Measurements from ENCODE around the gene RHOT2. TPM values are rescaled to one million over a fixed set of nuclear protein-coding genes. Genes with fewer than 3 reads are reported as not detected.

Gene RHOT2
- total and polyA plus RNA-seq, 2 experiments from 2014 or later = 129 to 163 TPM

DNA sequence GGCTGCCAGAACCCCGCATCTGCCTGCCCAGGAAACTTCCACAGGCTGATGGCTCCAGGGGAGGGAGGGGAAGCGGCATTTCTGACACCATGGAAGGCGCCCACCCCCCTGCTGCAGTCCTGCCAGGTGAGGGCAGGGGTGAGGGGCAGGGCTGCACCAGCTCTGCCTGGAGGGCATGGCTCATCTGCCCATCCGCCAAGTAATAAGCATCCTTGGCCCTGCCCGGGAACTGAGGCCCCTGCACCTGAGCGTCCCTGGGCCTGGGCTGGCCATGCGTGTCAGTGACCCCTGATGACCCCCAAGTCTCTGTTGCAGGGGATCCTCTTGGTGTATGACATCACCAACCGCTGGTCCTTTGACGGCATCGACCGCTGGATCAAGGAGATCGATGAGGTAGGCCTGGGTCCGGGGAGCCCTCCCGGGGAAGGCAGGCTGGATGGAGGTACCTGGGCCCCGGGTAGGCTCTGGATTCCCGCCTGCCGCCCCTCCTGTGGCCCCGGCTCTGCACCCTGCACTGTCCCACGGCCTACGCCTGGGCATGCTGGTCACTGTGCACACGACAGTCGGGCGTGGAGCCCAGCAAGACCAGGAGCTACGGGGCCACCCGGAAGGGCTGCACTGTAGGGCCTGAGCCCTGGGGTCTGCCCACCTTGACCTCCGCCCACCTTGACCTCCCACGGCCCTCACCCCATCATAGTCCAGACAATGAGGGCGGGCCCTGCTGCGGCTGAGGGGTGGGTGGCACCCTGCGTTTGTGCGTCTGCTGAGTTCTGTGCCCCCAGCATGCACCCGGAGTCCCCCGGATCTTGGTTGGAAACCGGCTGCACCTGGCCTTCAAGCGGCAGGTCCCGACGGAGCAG is 42.6 kb upstream of the RHOT2 start:
- H3K79me2 ChIP-seq (replicated peaks; ENCODE audit: insufficient read depth) = no peaks in the 10 kb centered on the region; the same call in 1 of the 2 replicates
- H3F3A ChIP-seq (replicated peaks; ENCODE audit: low read depth) = peaks cover 21% of the 10 kb centered on the region
- TF ChIP-seq ZNF331 (CRISPR knock-in tag; IDR thresholded peaks at IDR 0.05; ENCODE audit: low read depth) = no peak
- H3K27me3 ChIP-seq (ENCODE audit: insufficient read depth) = no peaks in the 10 kb centered on the region
- no peak overlapping the region for H3K4me2 ChIP-seq
- Mint-ChIP-seq H3K27me3 (ENCODE audit: insufficient read depth, low read depth, poor library complexity) (peaks cover 16% of the 10 kb centered on the region), H3K4me3 (no peak overlapping the region), H3K4me1 (peaks cover 40% of the 10 kb centered on the region), H3K36me3 (ENCODE audit: low read depth) (no peaks in the 10 kb centered on the region; the same call in 2 of the 3 replicates), H3K9me3 (no peaks in the 10 kb centered on the region), H3K27ac (no peak overlapping the region)
- peaks cover 17% of the 10 kb centered on the region for H3K4me1 ChIP-seq (ENCODE audit: insufficient read depth)
- no peak overlapping the region for H3K4me3 ChIP-seq
- ATAC-seq (no peak), DNase-seq (ENCODE audit: low spot score) (no peak)
- no peak overlapping the region for H2AFZ ChIP-seq
- no peaks in the 10 kb centered on the region for H3K36me3 ChIP-seq (ENCODE audit: insufficient read depth)
- H4K20me1 ChIP-seq (replicated peaks; ENCODE audit: insufficient read depth) = peaks cover 10% of the 10 kb centered on the region; the same call in 1 of the 2 replicates
- H3K27ac ChIP-seq (ENCODE audit: low read depth) = no peak overlapping the region
- no peaks in the 10 kb centered on the region for H3K9me2 ChIP-seq (ENCODE audit: insufficient read depth)

GRCh38 chr16:625977-626765 is 41.8 kb upstream of the RHOT2 start:
- no peak overlapping the region for H3K4me2 ChIP-seq
- TF ChIP-seq JUNB (IDR thresholded peaks at IDR 0.05; ENCODE audit: unreplicated experiment) (no peak), ETS1 (IDR thresholded peaks at IDR 0.05) (no peak), STAT1 (IDR thresholded peaks at IDR 0.05; ENCODE audit: unreplicated experiment) (no peak), NANOG (IDR thresholded peaks at IDR 0.05; ENCODE audit: borderline replicate concordance) (no peak), CREB1 (CRISPR knock-in tag; IDR thresholded peaks at IDR 0.05; ENCODE audit: low read depth) (no peak)
- TF ChIP-seq, protein P1, sequence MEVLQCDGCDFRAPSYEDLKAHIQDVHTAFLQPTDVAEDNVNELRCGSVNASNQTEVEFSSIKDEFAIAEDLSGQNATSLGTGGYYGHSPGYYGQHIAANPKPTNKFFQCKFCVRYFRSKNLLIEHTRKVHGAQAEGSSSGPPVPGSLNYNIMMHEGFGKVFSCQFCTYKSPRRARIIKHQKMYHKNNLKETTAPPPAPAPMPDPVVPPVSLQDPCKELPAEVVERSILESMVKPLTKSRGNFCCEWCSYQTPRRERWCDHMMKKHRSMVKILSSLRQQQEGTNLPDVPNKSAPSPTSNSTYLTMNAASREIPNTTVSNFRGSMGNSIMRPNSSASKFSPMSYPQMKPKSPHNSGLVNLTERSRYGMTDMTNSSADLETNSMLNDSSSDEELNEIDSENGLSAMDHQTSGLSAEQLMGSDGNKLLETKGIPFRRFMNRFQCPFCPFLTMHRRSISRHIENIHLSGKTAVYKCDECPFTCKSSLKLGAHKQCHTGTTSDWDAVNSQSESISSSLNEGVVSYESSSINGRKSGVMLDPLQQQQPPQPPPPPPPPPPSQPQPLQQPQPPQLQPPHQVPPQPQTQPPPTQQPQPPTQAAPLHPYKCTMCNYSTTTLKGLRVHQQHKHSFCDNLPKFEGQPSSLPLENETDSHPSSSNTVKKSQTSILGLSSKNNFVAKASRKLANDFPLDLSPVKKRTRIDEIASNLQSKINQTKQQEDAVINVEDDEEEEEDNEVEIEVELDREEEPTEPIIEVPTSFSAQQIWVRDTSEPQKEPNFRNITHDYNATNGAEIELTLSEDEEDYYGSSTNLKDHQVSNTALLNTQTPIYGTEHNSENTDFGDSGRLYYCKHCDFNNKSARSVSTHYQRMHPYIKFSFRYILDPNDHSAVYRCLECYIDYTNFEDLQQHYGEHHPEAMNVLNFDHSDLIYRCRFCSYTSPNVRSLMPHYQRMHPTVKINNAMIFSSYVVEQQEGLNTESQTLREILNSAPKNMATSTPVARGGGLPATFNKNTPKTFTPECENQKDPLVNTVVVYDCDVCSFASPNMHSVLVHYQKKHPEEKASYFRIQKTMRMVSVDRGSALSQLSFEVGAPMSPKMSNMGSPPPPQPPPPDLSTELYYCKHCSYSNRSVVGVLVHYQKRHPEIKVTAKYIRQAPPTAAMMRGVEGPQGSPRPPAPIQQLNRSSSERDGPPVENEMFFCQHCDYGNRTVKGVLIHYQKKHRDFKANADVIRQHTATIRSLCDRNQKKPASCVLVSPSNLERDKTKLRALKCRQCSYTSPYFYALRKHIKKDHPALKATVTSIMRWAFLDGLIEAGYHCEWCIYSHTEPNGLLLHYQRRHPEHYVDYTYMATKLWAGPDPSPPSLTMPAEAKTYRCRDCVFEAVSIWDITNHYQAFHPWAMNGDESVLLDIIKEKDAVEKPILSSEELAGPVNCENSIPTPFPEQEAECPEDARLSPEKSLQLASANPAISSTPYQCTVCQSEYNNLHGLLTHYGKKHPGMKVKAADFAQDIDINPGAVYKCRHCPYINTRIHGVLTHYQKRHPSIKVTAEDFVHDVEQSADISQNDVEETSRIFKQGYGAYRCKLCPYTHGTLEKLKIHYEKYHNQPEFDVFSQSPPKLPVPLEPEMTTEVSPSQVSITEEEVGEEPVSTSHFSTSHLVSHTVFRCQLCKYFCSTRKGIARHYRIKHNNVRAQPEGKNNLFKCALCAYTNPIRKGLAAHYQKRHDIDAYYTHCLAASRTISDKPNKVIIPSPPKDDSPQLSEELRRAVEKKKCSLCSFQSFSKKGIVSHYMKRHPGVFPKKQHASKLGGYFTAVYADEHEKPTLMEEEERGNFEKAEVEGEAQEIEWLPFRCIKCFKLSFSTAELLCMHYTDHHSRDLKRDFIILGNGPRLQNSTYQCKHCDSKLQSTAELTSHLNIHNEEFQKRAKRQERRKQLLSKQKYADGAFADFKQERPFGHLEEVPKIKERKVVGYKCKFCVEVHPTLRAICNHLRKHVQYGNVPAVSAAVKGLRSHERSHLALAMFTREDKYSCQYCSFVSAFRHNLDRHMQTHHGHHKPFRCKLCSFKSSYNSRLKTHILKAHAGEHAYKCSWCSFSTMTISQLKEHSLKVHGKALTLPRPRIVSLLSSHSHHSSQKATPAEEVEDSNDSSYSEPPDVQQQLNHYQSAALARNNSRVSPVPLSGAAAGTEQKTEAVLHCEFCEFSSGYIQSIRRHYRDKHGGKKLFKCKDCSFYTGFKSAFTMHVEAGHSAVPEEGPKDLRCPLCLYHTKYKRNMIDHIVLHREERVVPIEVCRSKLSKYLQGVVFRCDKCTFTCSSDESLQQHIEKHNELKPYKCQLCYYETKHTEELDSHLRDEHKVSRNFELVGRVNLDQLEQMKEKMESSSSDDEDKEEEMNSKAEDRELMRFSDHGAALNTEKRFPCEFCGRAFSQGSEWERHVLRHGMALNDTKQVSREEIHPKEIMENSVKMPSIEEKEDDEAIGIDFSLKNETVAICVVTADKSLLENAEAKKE (CRISPR knock-in tag; IDR thresholded peaks at IDR 0.05) = no peak
- TF ChIP-seq, protein P2, sequence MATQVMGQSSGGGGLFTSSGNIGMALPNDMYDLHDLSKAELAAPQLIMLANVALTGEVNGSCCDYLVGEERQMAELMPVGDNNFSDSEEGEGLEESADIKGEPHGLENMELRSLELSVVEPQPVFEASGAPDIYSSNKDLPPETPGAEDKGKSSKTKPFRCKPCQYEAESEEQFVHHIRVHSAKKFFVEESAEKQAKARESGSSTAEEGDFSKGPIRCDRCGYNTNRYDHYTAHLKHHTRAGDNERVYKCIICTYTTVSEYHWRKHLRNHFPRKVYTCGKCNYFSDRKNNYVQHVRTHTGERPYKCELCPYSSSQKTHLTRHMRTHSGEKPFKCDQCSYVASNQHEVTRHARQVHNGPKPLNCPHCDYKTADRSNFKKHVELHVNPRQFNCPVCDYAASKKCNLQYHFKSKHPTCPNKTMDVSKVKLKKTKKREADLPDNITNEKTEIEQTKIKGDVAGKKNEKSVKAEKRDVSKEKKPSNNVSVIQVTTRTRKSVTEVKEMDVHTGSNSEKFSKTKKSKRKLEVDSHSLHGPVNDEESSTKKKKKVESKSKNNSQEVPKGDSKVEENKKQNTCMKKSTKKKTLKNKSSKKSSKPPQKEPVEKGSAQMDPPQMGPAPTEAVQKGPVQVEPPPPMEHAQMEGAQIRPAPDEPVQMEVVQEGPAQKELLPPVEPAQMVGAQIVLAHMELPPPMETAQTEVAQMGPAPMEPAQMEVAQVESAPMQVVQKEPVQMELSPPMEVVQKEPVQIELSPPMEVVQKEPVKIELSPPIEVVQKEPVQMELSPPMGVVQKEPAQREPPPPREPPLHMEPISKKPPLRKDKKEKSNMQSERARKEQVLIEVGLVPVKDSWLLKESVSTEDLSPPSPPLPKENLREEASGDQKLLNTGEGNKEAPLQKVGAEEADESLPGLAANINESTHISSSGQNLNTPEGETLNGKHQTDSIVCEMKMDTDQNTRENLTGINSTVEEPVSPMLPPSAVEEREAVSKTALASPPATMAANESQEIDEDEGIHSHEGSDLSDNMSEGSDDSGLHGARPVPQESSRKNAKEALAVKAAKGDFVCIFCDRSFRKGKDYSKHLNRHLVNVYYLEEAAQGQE (IDR thresholded peaks at IDR 0.05; ENCODE audit: unreplicated experiment) = no peak

More at GRCh38 chr16:625977-626765, 41.8 kb upstream of the RHOT2 start:
- H3K36me3 ChIP-seq (ENCODE audit: insufficient read depth) = no peaks in the 10 kb centered on the region
- H2AFZ ChIP-seq = no peak overlapping the region
- Mint-ChIP-seq H3K4me1 (peaks cover 40% of the 10 kb centered on the region), H3K27ac (no peak overlapping the region), H3K27me3 (ENCODE audit: insufficient read depth, low read depth, poor library complexity) (peaks cover 16% of the 10 kb centered on the region), H3K9me3 (no peaks in the 10 kb centered on the region), H3K36me3 (ENCODE audit: low read depth) (no peaks in the 10 kb centered on the region; the same call in 2 of the 3 replicates), H3K4me3 (no peak overlapping the region)
- H4K20me1 ChIP-seq (replicated peaks; ENCODE audit: insufficient read depth) = peaks cover 10% of the 10 kb centered on the region; the same call in 1 of the 2 replicates
- no peaks in the 10 kb centered on the region; the same call in 1 of the 2 replicates for H3K79me2 ChIP-seq (replicated peaks; ENCODE audit: insufficient read depth)
- H3F3A ChIP-seq (replicated peaks; ENCODE audit: low read depth) = peaks cover 21% of the 10 kb centered on the region
- no peaks in the 10 kb centered on the region for H3K9me2 ChIP-seq (ENCODE audit: insufficient read depth)
- H3K4me3 ChIP-seq = no peak overlapping the region
- H3K27ac ChIP-seq (ENCODE audit: low read depth) = no peak overlapping the region
- ATAC-seq = no peak
- no peaks in the 10 kb centered on the region for H3K27me3 ChIP-seq (ENCODE audit: insufficient read depth)
- DNase-seq (ENCODE audit: low spot score) = no peak
- H3K4me1 ChIP-seq (ENCODE audit: insufficient read depth) = peaks cover 24% of the 10 kb centered on the region
